ENCODE results near the gene UBTF. TPM values are rescaled to one million over a fixed set of nuclear protein-coding genes. Genes with fewer than 3 reads are reported as not detected.

Gene UBTF
- total and polyA plus RNA-seq, 2 donors (not counting 1 experiment from before 2014, with no cell fraction given), result 43.1 to 179 TPM

DNA sequence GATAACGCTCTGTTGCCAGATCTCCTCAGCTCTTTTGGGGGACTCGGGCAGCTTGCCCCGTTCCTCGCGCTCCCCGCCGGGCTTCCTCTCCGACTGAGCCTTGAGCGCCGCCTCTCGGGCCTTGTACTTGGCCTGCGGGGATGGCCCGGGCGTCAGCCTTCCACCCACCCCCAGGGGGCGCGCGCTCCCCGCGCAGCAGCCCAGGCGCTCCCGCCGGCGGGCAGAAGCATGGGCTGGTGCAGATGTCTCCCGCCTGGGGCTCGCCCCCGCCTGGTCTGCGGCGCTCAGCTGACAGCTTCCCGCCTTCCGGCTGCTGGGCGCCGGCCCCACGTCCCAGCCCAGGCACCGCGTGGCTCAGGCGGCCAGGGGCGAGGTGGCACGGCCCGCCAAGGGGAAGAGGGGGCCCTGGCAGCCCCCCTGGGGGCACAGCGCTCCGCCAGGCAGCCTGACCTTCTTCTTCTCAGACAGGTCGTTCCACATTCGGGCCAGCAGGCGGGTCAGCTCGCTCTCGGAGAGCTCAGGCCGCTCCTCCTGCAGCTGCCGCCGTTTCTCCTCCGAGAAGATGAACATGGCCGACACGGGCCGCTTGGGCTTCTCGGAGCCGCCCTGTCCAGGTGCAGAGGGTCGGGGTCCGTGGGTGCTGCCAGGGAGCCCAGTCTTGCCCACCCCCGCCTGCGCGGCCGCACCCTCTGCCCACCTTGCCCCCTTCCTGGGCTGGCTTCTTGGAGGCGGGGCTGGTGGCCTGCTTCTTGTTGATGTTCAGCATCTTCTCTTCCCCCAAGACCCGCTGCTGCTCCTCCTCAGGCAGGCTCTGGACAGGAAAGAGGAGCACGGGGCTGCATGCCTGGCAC, 8.9 kb downstream of the UBTF start:
- peak overlapping the region; percentile 74 for H3K27ac Mint-ChIP-seq
- H3K27me3 Mint-ChIP-seq, result no peaks in the 10 kb centered on the region
- no peak overlapping the region for H3K4me3 ChIP-seq (ENCODE audit: control extremely low read depth in 1 of 5, extremely low read depth in 1 of 5, insufficient read depth in 1 of 5, low read depth in 2 of 5, low read length in 4 of 5)
- no peak overlapping the region for H3K9ac ChIP-seq (ENCODE audit: low read length)
- peak overlapping the region; percentile 43 for H2AFZ ChIP-seq (ENCODE audit: insufficient read depth, low read depth, low read length, poor library complexity, severe bottlenecking)
- no peaks in the 10 kb centered on the region for H3K9me3 Mint-ChIP-seq (ENCODE audit: insufficient read depth)
- WGBS (ENCODE audit: insufficient coverage), result 31% methylated on average over 63 of the region's 64 CpGs
- H3K4me2 ChIP-seq (replicated peaks; ENCODE audit: low read depth, low read length, poor library complexity, severe bottlenecking), result peak overlapping the region; percentile 68
- peak overlapping the region; percentile 34 for H3K4me3 Mint-ChIP-seq
- H4K20me1 ChIP-seq (ENCODE audit: control insufficient read depth, insufficient read depth, low read length, poor library complexity, severe bottlenecking), result peaks cover 44% of the 10 kb centered on the region
- H3K79me2 ChIP-seq (ENCODE audit: control insufficient read depth, insufficient read depth, low read length), result peaks cover 64% of the 10 kb centered on the region
- H3K4me1 ChIP-seq (ENCODE audit: control insufficient read depth in 2 of 2, insufficient read depth in 2 of 2, low read length in 2 of 2), result peaks cover 29 to 49% of the 10 kb centered on the region in 2 donors
- ATAC-seq (ENCODE audit: low read depth) (peak; percentile 98), DNase-seq (peak; percentile 93)
- ChIA-PET POLR2A (interaction anchor here (0.8 to 3.4 kb wide), 11 partner anchors 8 to 139 kb away, joined by 3 to 35 read pairs (median 5); partner anchors contain the start of genes ATXN7L3, GRN, TMUB2 and UBTF), CTCF (interaction anchor here (0.5 to 6.2 kb wide), 37 partner anchors 10 to 267 kb away, joined by 3 to 98 read pairs (median 5); partner anchors contain the start of genes ATXN7L3, FAM171A2, GRN and HDAC5)
- H3K4me1 Mint-ChIP-seq, result peaks cover 46% of the 10 kb centered on the region
- TF ChIP-seq EZH2 (IDR thresholded peaks at IDR 0.05; ENCODE audit: borderline replicate concordance, insufficient read depth, low read depth, low read length, poor library complexity, severe bottlenecking), result no peak
- TF ChIP-seq CTCF (IDR thresholded peaks at IDR 0.05), result peak; percentile 99
- H3K36me3 ChIP-seq (replicated peaks in 1 of 2; ENCODE audit: control extremely low read depth in 1 of 2, control insufficient read depth in 1 of 2, extremely low read depth in 1 of 2, insufficient read depth in 2 of 2, low read length in 1 of 2), result peaks cover 2 to 79% of the 10 kb centered on the region in 2 experiments
- H3K27me3 ChIP-seq (replicated peaks in 1 of 4; ENCODE audit: control extremely low read depth in 1 of 4, control insufficient read depth in 3 of 4, insufficient read depth in 4 of 4, low read length in 3 of 4), result no peaks in the 10 kb centered on the region
- intact Hi-C loops (cut with micrococcal nuclease), result loop anchor here (1.0 to 2.0 kb wide), 6 partner anchors 8 to 140 kb away; partner anchors contain the start of genes GRN and SLC25A39
- peak overlapping the region; percentile 41 to 71 for H3K27ac ChIP-seq (ENCODE audit: low read length in 2 of 2)
- H3K9me3 ChIP-seq (ENCODE audit: control extremely low read depth in 1 of 3, control insufficient read depth in 2 of 3, insufficient read depth in 1 of 3, low read length in 2 of 3), result no peaks in the 10 kb centered on the region

All from B cell (primary cell).